ENCODE measurements around the gene HRH1.

The HRH1 gene

DNA sequence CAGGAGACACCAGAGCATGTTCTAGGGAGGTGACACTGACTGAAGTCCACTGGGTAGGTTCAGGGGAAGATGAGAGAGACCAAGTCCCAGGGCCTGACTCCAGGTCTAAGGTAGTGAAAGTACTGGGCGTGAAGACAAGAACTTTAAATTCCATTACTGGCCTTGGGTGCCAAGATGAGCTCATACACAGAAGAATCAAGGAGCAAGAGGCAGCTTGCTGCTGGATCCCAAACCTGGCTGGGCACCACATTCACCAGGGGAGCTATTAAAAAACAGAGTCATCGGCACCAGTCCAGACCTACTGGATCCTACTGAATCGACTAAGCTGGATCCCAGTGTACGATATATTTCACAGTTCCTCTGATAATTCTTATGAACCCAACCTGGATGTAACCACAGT is 75.8 kb downstream of the HRH1 start (continued):
- TF ChIP-seq ZNF292 (tag by site-specific recombination; IDR thresholded peaks at IDR 0.05; ENCODE audit: borderline replicate concordance, low read depth) = no peak
- TF ChIP-seq, protein P1, sequence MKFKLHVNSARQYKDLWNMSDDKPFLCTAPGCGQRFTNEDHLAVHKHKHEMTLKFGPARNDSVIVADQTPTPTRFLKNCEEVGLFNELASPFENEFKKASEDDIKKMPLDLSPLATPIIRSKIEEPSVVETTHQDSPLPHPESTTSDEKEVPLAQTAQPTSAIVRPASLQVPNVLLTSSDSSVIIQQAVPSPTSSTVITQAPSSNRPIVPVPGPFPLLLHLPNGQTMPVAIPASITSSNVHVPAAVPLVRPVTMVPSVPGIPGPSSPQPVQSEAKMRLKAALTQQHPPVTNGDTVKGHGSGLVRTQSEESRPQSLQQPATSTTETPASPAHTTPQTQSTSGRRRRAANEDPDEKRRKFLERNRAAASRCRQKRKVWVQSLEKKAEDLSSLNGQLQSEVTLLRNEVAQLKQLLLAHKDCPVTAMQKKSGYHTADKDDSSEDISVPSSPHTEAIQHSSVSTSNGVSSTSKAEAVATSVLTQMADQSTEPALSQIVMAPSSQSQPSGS (tag by site-specific recombination; IDR thresholded peaks at IDR 0.05; ENCODE audit: low read depth) = no peak
- TF ChIP-seq, protein P2, sequence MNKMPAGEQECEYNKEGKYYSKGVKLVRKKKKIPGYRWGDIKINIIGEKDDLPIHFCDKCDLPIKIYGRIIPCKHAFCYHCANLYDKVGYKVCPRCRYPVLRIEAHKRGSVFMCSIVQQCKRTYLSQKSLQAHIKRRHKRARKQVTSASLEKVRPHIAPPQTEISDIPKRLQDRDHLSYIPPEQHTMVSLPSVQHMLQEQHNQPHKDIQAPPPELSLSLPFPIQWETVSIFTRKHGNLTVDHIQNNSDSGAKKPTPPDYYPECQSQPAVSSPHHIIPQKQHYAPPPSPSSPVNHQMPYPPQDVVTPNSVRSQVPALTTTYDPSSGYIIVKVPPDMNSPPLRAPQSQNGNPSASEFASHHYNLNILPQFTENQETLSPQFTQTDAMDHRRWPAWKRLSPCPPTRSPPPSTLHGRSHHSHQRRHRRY (tag by site-specific recombination; IDR thresholded peaks at IDR 0.05) = no peak
- no peak for TF ChIP-seq ZNF138 (tag by site-specific recombination; IDR thresholded peaks at IDR 0.05; ENCODE audit: borderline replicate concordance)

DNA sequence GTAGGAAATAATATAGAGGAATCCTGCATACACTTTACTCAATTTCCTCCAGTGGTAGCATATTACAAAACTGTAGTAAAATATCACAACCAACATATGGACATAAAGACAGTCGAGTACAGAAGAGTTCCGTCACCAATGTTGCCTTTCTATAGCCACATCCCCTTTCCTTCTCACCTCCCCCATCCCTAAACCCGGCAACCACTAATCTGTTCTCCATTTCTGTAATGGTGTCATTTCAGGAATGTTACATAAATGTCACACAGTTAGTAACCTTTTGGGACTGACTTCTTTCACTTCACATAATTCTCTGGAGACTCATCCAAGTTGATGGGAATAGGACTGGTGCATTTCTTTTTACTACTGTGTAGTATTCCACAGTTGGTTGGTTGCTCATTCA is 76.5 kb downstream of the HRH1 start:
- no peaks in the 10 kb centered on the region for H3K4me1 ChIP-seq (ENCODE audit: control insufficient read depth, insufficient read depth, low read length)
- CTCF ChIA-PET = no interaction called here
- TF ChIP-seq ZNF112 (tag by site-specific recombination; IDR thresholded peaks at IDR 0.05) (no peak), ZBTB21 (tag by site-specific recombination; IDR thresholded peaks at IDR 0.05) (no peak), ZFHX2 (tag by site-specific recombination; conservative IDR thresholded peaks at IDR 0.05) (no peak), ZNF701 (tag by site-specific recombination; IDR thresholded peaks at IDR 0.05) (no peak), ZNF16 (tag by site-specific recombination; IDR thresholded peaks at IDR 0.05; ENCODE audit: low read depth) (no peak), GLIS2 (tag by site-specific recombination; IDR thresholded peaks at IDR 0.05) (no peak), ZNF629 (tag by site-specific recombination; IDR thresholded peaks at IDR 0.05) (no peak), ZNF785 (tag by site-specific recombination; IDR thresholded peaks at IDR 0.05) (no peak), ZNF626 (tag by site-specific recombination; IDR thresholded peaks at IDR 0.05) (no peak), ZNF549 (tag by site-specific recombination; IDR thresholded peaks at IDR 0.05) (no peak), ZNF529 (tag by site-specific recombination; IDR thresholded peaks at IDR 0.05; ENCODE audit: insufficient replicate concordance) (no peak), ZNF433 (tag by site-specific recombination; IDR thresholded peaks at IDR 0.05; ENCODE audit: low read depth) (no peak), ZBTB7A (tag by site-specific recombination; IDR thresholded peaks at IDR 0.05; ENCODE audit: low read depth) (no peak), ZNF169 (tag by site-specific recombination; IDR thresholded peaks at IDR 0.05) (no peak)
- TF ChIP-seq, protein P3, sequence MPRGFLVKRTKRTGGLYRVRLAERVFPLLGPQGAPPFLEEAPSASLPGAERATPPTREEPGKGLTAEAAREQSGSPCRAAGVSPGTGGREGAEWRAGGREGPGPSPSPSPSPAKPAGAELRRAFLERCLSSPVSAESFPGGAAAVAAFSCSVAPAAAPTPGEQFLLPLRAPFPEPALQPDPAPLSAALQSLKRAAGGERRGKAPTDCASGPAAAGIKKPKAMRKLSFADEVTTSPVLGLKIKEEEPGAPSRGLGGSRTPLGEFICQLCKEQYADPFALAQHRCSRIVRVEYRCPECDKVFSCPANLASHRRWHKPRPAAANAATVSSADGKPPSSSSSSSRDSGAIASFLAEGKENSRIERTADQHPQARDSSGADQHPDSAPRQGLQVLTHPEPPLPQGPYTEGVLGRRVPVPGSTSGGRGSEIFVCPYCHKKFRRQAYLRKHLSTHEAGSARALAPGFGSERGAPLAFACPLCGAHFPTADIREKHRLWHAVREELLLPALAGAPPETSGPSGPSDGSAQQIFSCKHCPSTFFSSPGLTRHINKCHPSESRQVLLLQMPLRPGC (tag by site-specific recombination; IDR thresholded peaks at IDR 0.05) = no peak
- TF ChIP-seq, protein P4, sequence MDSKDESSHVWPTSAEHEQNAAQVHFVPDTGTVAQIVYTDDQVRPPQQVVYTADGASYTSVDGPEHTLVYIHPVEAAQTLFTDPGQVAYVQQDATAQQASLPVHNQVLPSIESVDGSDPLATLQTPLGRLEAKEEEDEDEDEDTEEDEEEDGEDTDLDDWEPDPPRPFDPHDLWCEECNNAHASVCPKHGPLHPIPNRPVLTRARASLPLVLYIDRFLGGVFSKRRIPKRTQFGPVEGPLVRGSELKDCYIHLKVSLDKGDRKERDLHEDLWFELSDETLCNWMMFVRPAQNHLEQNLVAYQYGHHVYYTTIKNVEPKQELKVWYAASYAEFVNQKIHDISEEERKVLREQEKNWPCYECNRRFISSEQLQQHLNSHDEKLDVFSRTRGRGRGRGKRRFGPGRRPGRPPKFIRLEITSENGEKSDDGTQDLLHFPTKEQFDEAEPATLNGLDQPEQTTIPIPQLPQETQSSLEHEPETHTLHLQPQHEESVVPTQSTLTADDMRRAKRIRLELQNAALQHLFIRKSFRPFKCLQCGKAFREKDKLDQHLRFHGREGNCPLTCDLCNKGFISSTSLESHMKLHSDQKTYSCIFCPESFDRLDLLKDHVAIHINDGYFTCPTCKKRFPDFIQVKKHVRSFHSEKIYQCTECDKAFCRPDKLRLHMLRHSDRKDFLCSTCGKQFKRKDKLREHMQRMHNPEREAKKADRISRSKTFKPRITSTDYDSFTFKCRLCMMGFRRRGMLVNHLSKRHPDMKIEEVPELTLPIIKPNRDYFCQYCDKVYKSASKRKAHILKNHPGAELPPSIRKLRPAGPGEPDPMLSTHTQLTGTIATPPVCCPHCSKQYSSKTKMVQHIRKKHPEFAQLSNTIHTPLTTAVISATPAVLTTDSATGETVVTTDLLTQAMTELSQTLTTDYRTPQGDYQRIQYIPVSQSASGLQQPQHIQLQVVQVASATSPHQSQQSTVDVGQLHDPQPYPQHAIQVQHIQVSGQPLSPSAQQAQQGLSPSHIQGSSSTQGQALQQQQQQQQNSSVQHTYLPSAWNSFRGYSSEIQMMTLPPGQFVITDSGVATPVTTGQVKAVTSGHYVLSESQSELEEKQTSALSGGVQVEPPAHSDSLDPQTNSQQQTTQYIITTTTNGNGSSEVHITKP (tag by site-specific recombination; IDR thresholded peaks at IDR 0.05) = no peak
- no peaks in the 10 kb centered on the region for H3K36me3 ChIP-seq (ENCODE audit: control insufficient read depth in 2 of 2, insufficient read depth in 1 of 2, low read length in 2 of 2)
- H3K27ac ChIP-seq (ENCODE audit: extremely low read depth, low read depth, low read length) = no peak overlapping the region
- no peak overlapping the region for H3K4me3 ChIP-seq (ENCODE audit: low read depth, low read length)
- H3K9me3 ChIP-seq (ENCODE audit: control insufficient read depth, insufficient read depth, low read depth, low read length) = no peaks in the 10 kb centered on the region
- POLR2A ChIA-PET = no interaction called here

Data from HEK293 (cell line).